GM18520 (cell line): ENCODE measurements around the gene SEC16B.

Experiments used
- ATAC-seq: cut with Tn5 transposase; IDR thresholded peaks from one replicate; pipeline ENCODE4 v1.9.1; 2021; ENCODE audit not compliant: unreplicated experiment

Gene SEC16B

DNA sequence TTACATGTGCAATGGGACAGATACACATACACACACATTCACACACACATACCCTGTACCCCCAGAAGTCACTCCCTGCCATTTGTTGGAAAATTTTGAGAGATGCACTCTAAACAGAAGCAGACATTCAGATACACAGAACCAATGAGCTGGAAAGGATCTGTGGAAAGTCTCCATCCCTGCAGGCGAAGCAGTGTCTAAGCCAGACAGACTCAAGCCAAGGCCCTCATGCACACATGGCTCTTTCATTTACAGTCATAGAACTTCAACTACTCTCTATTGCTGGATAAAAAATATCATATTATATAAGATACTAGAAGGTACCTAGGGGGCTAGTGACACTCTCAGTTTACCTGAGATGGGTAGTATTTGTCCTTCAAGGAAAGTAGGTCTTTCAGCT, 7.3 kb upstream of the SEC16B start:
- no peak for ATAC-seq

DNA sequence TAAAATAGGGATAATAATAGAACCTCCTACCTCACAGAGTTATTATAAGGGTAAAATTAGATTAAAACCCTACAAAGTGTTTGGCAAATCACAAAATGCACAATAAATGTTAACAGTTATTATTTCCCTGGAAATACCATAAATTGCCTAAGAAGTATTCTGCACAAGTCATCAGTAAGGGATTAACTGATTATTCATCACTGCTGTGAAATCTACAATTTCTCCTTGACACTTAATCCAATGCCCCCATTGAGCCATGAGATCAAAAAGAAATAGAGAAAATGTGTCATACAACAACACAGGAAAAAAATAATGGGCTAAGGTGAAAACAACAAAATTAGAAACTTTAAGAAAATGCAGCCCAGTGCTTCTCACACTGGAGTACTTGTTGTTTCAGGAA, 6.7 kb upstream of the SEC16B start:
- no peak for ATAC-seq

DNA sequence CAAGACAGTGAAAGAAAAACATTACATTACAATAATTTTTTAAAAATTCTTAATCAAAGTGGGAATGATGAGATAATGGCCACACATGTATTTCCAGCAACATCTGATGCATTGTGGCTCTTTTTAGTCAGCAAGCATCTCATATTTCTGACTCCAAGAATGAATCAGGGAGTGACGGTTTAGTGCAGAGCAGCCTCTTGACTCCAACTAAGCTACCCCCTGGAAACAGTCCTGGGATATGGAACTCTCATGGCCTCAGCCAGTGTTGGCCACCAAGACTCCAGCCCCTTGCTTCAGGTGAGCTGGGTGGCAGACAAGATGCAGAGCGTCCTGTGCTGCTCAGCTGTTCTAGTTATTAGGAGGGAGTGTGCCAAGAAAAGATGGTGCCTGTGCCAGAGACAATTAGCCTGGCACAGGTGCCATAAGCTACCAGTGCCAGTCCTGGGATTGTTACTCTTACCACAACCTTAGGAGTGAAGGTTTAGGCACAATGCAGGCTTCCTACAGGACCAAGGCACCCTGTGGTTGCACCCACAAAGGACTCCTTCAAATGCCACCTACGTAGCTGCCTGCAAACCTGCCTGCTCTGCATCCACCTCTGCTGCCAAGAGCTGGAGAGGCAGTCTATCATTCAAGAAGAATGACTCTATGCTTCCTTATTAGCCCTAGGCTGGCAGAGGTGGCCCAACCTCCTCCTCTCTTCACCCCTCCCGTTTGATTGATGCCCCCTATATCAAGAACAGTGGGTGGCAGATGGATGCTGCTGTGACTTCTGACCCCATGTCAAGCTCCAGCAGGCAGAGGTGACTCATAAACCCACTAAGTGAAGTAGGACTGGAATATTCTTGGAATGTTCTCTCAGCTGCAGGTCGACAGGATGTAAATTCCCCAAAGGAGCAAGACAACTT, 6.0 kb upstream of the SEC16B start:
- ATAC-seq = no peak

DNA sequence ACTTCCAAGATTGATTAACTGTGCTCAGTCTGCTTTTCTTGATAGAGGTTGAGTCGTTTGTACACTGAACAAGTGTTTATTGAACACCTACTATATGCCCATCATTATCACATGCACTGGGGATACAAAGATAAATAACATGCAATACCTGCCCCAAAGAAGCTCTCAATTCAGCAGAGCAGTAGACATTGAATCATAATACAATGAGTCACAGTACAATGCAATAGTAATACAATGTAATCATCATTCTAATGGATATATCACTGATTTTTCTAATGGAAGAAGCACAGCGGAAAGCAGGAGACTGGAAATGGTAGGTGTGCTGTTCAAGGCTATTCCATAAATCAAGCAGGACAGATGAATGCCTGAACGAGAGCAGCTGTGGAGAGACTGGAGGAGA, 3.7 kb upstream of the SEC16B start:
- ATAC-seq = no peak

DNA sequence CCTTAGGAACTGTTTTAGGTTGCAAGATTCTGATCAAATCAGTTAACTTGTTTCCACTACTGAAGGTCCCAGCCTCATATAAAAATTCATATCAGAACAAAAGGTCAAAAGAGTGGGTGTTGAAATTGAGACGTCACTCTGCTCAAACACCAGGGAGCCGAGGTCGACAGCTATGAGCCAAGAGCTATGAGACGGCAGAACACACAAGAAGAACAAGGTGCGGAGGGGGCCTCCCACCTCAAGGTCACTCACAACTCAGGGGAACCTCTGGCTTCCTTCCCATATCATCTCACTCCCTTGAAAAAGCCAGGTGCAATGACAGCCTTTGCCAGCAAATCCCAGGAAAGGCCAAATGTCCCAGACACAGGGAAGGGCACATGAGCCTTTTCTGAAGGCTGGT, 749 bp downstream of the SEC16B start:
- ATAC-seq = no peak

DNA sequence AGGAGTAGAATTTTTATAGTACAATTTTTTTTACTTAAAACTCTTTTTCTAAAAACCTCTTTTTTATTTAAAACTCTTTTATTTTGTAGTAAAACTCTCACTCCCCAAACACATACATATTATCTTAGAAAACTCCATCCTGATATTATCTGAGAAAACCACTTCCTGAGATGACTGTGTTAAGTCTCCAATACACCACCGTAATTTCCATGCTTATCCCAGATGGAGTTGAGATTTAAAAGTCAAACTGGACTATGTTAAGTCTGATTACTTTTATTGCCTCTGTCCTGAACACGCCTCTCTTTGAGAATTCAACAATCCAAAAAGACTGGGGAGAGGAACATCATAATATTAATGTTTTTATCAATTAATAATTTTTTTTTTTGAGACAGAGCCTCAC, 3.7 kb downstream of the SEC16B start:
- ATAC-seq = no peak

DNA sequence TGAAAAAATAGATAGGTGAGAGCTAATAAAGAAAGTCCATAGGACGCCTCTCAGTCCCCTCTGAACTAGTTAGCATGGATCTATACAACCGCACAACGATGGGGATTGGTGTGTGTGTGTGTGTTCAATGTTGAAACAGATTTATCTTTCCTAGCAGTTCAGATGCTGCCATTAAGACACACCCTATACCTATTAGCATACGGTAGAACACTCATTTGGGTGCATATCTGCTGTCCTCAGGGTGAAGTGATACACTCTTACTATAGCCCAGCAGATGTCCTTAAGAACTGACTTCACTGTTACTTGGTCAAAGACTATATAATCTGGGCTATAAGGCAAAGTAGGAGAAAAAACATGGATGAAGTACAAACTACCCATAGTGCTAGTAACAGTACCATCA, 4.6 kb downstream of the SEC16B start:
- ATAC-seq = no peak

DNA sequence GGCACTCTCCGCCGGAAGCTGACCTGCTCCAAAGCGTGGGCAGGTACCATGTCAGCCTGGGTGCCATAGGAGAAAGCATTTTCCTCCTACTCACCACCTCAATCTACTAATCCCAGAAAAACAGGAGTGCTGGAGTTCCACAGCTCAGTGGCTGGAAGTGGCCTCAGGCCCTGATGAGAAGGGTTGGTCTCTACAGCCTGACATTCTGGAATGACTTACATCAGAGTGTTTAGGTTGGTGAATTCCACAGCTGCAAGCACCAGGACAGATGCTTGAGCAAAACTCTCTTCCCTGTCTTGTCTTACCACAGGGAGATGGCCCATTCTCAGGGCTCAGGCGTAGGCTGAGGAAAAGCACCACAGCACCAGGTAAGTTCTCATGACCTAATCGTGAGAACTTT, 5.5 kb downstream of the SEC16B start:
- ATAC-seq = no peak

DNA sequence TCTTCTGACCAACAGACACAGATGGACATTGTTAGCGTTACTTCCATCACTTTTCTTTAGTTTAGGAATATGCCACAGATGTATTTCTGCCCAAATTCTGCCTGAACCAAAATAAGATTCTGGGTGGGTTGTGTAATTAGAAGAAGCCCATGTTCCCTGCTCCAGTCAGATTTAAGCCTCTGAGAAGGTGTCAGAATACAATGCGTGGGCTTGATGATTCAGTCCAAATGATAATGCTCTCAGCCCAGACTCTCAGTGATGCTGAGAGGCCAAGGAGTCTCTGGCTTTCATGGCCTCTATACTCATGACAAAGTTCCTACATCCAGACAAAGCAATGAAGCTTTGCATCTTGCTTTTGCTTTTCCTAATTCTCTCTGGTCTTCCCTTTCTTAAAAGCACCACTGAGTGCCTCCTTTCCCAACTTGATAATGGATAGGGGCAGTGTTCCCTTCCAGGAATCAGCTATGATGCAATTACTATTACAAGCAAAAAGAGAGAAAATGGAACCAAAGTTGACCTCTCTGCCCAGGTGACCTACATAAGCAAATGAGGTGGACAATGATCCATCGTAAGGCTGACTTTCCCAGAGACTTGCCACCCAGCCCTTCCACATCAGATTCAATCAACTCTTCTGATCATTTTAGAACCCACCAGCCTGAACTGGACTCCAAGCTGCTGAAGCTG, 8.8 kb downstream of the SEC16B start:
- no peak for ATAC-seq

DNA sequence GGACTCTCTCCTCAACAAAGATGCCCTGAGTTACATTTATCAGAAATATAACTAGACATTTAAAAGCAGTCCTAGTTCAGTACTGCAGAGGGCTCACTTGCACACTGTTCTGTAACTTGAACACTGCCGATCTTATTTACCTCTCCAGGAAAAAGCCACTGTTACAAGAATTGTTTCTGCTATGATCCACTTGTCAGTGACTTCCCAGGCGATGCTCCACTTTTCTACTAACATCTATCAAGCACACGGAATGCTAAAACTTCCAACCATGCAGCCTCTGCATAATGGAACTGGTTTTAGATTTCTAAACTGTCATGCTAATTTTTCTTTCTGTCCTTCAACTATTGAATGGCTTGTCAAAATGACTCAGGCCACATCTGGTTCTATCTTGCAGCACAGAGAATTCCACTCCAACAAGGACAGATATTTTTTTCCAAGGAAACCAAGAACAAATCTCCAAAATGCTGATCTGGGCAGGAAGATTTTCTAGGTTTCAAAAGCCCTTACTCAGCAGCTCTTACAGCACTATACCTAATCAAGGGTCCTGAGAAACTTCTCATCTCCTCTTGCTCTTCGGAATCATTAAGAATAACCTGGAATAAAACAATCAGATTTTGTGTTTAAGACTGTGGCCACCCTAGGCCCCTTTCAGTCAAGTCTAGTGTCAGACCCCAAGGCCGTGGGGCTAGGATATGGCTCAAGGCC, 9.9 kb downstream of the SEC16B start:
- no peak for ATAC-seq

DNA sequence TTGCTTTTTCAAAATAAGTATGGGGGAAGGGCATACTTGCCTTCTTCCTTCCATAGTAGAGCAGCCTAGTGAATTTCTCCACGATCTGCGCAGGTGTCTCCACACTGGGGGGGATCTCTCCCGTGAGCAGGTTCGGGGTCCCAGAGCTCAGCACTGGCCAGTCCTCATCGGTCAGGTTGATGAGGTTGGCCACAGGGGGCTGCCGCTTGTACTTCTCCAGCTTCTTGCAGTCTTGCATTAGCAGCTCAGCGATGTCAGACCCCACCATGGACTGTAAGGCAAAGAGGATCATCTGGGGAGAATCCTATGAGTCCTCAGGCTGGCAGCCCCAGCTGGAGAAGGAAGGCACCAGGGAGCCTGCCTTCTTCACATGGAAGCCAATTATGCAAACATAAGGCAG, 11.8 kb downstream of the SEC16B start:
- no peak for ATAC-seq

DNA sequence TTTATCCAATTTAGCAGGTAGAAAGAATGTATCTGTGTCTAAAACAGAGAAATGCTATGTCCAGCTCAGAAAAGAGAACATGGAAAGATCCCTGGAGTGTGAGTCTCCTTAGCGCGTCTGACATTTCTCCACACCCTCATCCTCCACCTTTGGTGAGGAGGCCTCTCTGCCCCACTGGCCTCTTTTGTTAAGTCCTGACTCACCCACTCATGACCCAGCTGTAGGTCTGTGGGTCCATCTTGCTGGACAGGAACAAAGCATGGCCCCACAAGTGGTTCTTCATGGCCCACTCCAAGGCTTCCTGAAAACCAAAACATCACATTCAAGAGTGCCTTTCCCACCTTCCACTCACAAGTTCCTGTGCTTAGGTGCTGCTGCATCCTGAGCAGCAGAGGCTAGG, 15.8 kb downstream of the SEC16B start:
- ATAC-seq = no peak

DNA sequence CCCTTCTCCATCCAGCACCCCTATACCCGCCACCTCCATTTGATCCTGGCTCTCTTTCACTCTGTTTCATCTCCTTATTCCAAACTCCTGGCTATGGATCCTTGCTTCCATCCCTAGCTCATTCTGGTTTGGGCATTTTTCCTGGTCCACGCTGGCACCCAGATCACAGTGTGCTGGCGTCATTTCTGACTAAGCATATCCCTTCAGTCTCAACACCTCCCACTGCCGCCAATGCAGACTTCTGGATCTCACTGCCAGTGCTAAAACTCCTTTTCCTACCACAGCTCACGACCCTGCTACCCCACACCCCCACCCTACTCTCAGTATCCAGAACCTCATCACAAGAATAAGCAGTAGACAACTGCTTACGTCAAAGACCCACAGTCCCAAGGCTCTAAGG, 16.3 kb downstream of the SEC16B start:
- no peak for ATAC-seq

DNA sequence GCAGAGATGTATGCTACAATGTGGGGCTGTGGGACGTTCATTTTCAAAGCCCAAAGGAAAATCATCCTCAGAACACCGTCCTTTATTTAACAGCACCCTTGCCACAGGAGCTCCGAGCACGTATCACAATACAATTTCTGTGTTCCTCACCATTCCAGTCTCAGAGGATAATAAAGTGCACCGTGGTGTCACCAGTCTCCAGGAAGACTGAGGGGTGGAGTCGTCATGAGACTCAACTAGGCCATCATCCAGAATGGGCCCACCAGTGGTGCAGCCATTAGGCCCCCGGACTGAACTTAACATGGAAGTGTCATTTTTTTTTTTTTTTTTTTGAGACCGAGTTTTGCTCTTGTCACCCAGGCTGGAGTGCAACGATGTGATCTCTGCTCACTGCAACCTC, 17.2 kb downstream of the SEC16B start:
- no peak for ATAC-seq

DNA sequence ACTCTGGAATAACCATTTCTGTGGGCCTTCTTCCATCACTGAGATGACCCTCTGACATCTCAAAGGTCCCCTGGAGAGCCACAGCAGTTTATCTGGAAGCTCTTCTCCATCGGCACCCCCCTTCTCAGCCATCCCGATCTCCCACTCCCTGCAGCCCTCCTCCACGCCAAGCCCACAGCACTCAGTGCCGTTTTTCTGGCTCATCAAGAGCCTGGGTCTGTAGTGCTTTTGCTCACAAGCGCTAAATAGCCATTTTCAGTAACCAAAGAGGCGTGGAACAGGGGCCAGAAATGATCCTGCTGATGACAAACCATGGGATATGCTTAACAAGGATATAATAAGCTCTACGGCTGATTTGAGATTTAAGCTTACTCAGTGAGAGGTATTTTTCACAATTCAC, 17.6 kb downstream of the SEC16B start:
- ATAC-seq = no peak

DNA sequence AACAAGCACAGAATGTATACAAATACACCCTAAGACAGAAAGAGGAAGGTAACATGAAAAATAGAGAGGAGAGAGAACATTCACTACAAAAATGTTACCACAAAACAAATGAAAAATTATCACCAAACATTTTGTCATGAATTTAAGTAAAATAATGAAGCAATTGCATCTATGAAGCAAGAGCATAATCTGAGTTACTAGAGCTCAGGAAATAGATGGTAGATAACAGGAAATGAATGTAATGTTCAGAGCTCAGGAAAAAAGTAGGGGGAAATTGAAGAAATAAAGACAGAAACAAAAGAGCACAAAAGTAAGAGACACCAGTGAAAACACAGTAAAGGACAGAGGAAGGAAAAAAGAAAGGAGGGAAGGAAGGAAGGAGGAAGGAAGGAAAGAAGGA, 19.4 kb downstream of the SEC16B start:
- ATAC-seq = no peak

DNA sequence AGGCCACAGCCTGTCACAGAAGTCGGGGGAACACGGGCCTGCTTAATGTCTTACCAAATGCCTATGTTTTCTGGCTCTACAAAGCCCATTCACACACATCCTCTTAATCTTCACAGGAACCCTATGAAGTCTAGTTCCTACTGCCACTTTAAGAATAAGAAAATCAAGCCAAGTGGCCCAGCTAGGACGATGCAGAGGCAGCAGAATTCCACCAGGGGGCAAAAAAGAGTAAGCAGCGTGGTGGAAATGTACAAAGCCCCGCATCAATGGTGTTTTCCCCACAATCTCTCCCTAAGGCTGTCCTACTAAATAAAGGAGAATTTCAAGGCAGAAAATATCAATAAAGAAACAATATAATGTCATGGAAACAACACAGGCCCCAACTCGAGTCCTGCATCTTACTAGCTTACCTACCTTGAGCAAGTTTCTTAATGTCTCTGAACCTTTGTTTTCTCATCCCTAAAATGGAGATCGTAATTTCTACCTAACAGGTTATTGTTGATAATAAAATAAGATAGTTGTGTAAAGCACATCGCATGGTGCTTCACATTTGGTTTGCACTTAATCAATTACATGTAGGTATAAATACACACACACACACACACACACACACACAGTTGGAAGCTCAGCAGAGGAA, 21.4 kb downstream of the SEC16B start:
- no peak for ATAC-seq

DNA sequence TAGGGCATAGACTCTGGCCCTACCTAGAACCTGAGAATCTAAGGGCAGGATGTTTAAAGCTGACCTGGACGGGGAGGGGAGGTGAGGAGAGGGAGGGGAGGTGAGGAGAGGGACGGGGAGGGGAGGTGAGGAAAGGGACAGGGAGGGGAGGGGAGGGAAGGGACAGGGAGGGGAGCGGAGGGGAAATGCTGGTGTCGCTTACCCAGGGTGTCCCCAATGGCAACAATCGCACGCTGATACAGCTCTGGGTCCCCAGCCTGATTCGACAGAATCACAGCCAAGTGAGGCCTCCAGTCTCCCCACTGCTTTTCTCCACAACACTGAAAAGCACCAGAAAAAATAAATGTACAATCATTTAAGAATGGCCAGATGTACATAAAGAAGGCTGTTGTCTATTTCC, 22.2 kb downstream of the SEC16B start:
- ATAC-seq = no peak

DNA sequence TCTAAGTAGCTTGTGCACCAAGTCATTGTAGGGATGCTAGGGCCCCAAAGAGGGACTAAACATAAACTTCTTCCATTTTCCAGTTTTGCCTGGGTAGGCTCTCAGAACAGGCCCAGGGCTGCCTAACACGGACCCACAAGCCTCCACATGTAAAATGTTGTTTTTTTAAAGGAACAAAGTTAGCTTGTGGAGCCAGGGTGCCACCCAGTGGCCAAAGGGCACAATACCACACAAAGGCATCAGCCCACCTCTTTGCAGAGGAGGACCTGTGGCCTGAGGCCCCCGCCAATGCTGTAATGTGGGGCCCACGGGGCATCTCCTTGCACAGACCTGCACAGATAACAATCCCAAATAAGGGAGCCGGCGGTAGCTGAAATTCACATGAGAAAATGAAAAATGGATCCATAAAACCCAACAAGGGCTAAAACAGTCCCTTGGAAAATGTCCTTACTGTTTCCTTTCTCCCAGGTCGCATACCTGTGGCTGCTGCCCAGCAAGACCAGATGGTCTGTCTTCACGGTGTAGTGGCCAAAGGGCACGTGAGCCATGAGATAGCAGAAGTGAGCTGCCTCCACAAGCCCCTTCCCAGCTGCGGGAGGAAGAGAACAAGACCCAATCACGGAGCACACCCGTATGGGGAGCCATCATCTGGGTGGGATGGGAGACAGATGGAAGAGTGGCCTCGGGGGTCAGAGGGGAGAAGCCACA, 23.8 kb downstream of the SEC16B start:
- no peak for ATAC-seq

DNA sequence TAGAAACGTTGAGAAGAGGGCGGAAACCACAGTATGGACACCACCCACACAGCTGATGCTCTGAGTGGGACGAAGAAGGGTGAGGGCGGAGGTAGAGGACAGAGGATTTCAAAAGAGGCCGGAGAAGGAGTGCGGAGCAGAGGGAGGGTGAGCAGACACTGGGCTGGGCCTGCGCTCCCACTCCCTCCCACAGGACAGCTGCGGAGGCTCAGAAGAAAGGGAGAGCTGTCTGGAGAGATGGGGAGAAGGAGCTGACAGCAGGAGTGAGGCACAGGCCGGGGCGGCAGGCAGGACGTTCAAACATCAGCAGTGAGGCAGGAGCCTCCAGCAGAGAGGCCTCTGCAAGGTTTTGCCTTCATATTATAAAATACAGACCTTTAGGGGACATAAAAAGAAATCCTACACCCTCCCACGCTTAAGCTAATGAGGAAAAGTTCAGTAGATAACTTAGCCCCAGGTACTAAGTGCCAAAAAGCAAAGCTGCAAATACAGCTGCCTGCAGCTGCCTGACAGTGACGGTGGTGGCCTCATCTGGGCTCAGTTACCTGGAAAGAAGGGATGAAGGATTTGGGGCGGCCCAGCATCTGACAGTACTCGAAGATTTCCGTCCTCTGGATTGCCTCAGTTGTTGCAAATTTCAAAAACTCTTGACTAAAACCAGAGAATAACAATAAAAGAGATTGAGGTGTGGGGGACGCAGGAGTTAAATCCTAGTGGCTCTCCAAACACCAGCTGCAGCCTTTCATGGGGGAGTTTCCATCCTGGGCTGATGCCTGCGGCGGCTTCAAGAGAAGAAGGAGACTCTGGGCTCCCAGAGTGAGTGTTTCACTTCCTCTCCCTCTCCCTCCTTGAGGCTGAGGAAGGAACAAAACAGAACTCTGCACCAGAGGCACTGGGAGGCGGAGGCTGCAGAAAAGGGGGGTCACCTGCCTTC, 25.6 kb downstream of the SEC16B start:
- no peak for ATAC-seq
